Measurements from ENCODE around the gene RPH3AL. TPM values are rescaled to one million over a fixed set of nuclear protein-coding genes. Genes with fewer than 3 reads are reported as not detected.
"Not testable (repeated sequence)": the region's sequence is repeated elsewhere in the genome, so short reads cannot be mapped to it uniquely, and the experiment has no call there.

RPH3AL gene
- polyA plus RNA-seq, 4 donors: 3.1 to 24.7 (median 18.1) TPM

DNA sequence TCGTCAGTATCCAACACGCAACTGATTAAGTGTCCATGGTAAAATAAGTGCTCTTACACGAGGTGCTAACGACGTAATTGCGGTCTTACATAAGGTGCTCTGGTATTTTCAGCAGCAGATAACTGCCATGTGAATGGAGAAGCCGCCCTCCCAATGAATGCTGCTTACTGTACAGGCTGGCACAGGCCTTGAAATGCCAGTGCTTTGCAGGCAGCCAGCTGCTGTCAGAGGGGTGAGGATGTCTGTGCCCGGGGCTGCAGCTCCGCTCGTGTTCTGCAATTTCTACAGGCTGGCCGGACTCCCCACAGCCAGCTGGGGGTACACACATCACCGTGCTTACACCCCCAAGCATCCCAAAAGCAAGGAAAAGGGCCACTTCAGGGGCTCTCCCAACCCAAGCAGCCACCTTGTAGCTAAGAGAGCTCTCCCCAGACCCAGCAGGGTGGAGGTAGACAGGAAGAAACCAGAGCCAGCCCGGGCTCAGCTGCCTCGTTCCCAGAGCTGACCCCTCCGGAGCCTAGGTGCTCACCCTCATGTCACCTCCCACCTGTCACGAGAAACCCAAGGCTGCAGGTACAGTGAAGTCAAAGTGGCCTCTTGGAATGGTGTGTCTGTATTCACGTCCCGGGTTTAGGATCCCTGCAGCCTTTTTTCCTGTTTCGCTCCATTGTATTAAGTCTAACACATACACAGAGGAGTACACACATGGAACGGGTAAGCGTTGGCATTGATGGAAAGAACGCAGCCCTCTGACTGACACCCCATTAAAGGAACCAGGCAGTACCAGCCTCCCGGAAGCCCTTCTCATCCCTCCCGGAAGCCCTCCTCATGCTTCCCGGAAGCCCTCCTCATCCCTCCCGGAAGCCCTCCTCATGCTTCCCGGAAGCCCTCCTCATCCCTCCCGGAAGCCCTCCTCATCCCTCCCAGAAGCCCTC, 27.2 kb upstream of the RPH3AL start:
- no peak for DNase-seq (ENCODE audit: low read depth in 4 of 4, low spot score in 3 of 4)

DNA sequence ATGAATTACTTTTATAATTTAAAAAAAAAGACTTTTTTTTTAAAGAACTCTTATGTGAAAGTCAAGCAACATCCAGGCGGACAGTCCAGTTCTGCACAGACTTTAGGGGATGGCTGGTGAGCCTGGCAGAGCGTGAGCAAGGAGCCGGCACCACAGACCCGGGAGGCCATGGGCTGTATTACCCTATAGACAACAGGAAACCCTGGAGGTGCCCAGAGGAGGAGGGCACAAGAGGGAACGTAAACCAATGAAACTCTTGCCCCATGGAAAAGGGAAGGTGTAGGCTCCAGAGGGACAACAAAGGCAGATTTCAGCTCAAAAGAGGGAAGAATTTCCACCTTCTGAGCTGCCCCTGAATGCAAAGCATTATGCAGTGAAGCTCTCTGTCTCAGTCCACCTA, 25.5 kb upstream of the RPH3AL start:
- DNase-seq (ENCODE audit: low read depth in 4 of 4, low spot score in 3 of 4): no peak

DNA sequence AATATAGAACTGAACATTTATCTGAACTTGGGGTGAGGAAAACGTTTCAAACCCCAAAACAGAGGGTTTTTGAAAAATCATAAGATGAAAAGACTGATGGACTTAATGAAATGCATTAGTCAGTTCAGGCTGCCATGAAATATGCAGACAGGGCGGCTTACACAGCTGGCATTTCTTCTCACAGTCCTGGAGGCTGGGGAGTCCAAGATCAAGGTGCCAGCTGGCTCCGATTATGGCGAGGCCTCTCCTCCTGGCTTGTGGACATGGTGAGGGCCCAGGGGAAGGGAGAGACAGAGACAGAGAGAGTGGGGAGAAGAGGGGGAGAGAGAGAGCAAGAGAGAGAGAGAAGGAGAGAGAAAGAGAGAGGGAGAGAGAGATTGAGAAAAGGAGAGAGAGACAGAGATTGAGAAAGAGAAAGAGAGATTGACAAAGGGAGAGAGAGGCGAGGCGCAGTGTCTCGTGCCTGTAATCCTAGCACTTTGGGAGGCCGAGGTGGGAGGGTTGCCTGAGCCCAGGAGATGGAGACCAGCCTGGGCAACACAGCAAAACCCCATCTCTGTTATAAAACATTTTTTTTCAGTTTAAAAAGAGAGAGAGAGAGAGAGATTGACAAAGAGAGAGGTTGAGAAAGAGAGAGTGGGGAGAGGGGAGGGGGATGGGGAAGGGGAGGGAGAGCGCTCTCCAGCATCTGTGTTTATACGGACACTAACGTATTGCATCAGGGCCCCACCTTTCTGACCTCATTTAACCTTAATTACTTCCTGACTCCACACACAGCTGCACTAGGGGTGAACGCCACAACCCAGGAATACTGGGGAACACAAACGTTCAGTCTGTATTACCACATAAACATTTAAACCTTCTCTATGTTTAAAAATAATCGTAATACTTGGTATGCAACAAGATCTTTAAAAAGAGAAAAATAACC, 24.6 kb upstream of the RPH3AL start:
- no peak for DNase-seq (ENCODE audit: low read depth in 4 of 4, low spot score in 3 of 4)

DNA sequence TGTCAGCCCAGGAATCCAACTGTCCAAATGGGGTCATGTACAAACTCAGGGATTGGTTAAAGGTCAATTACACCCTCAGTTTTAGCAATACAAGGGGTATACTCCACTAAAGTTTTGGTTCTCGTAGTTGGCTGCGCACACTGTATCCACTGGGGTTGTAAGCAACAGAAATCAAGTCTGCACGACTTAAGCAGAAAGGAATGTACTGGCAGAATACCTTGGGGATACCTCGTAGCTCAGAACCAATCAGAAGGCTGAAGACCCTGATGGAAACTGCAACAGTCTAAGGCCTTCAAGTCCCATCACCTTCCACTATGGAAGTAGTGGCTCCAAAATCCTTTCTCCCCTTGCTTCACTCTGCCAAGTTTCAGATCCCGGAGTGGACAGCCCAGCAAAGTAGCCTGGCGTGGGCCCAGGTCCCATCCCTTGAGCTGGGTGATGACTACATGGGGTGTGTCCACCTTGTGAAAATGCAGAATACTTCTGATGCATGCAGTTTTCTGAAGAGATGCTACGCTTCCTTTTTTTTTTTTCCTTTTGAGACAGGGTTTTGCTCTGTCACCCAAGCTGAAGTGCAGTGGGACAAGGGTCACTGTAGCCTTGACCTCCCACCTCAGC, 21.1 kb upstream of the RPH3AL start:
- no peak for DNase-seq (ENCODE audit: low read depth in 4 of 4, low spot score in 3 of 4)

DNA sequence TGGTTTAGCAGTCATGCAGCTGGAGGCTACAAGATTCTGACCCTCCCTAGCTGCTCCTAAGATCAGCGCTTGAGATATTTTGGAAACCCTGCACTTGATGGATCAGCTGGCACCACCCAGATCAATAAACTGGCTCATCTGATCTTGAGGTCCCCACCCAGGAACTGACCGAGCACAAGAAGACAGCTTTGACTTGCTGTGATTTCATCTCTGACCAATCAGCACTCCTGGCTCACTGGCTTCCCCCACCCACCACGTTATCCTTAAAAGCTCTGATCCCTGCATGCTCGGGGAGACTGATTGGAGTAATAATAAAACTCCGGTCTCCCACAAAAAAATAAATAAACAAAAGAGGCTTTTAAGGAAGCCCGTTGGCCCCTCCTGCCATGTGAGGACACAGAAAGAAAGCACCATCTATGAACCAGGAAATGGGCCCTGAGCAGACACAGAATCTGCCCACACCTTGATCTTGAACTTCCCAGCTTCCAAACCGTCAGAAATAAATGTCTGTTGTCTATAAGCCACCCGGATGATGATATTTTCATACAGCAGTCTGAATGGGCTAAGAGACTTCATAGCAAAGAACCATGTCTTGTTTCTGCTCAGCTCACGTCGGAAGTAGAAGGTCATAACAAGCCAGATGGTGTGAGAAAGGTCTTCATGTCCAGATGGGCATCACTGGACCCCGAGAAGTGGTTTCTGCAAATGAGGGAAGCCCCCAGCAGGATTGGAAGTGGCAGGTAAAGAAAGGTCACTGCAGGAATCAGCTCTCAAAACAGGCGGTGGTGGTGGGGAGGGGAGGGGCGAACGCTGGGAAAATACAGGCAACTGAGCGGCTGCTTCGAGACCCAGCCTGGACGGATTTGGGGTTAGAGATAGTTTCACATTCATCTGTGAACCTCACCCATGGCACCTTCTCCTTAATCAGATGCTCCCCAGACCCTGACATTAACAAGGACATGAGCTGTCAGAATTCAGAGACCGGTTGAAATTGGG, 19.8 kb upstream of the RPH3AL start:
- no peak for DNase-seq (ENCODE audit: low read depth in 4 of 4, low spot score in 3 of 4)

DNA sequence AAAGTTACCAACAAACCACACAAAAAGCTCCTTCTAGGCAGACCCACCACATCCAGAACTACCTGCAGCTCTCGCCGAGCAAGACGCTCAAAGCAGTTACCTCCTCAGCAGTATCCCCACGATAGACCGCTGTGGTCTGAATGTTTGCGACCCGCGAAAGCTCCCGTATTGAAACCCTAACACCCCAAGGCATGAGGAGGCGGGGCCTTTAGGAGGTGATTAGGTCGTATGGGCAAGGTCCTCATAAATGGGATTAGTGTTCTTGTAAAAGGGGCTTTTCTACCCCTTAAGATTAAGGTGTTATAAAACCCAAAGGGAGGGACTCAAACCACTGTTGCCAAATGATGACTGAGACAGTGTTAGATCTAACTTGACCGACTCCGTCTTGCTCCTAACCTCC, 19.0 kb upstream of the RPH3AL start:
- no peak for DNase-seq (ENCODE audit: low read depth in 4 of 4, low spot score in 3 of 4)

DNA sequence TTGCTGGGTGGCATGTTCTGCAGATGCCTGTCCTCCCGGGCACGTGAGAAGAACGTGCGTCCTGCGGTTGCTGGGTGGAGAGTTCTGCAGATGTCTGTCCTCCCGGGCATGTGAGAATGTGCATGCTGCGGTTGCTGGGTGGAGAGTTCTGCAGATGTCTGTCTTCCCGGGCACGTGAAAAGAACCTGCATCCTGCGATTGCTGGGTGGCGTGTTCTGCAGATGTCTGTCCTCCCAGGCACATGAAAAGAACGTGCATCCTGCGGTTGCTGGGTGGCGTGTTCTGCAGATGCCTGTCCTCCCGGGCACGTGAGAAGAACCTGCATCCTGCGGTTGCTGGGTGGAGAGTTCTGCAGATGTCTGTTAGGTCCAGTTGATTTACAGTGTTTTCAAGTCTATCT, 15.0 kb upstream of the RPH3AL start:
- DNase-seq (ENCODE audit: low read depth in 4 of 4, low spot score in 3 of 4): not testable (repeated sequence)

DNA sequence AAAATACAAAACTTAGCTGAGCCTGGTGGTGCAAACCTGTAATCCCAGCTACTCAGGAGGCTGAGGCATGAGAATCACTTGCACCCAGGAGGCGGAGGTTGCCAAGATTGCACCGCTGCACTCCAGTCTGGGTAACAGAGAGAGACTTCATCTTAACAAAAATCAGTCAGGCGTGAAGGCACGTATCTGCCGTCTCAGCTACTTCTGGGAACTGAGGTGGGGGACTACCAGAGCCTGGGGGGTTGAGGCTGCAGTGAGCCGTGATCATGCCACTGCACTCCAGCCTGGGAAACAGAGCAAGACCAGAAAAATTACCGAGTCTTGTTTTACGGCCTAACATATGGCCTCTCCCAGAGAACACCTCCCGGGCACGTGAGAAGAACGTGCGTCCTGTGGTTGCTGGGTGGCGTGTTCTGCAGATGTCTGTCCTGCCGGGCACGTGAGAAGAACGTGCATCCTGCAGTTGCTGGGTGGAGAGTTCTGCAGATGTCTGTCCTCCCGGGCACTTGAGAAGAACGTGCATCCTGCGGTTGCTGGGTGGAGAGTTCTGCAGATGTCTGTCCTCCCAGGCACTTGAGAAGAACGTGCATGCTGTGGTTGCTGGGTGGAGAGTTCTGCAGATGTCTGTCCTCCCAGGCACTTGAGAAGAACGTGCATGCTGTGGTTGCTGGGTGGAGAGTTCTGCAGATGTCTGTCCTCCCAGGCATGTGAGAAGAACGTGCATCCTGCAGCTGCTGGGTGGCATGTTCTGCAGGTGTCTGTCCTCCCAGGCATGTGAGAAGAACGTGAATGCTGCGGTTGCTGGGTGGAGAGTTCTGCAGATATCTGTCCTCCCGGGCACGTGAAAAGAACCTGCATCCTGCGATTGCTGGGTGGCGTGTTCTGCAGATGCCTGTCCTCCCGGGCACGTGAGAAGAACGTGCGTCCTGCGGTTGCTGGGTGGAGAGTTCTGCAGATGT, 14.3 kb upstream of the RPH3AL start:
- DNase-seq (ENCODE audit: low read depth in 4 of 4, low spot score in 3 of 4): not testable (repeated sequence)

DNA sequence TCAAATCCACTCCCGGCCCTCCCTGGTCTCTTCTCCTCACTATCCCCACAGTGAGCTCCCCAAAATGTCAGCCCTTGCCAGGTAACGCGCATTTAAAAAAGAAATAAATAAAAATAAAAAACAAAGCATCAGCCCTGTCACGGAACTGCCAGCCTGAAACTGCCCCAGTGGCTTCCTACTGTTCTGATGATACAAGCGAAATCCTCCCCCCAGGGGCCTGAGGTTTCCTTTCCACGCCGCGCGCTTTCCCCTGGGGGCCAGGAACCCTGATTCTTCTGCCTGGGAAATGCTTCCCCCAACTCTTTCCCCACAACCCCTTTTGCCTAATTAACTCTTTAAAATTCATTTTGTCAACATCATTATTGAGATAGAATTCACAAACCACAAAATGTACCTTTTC, 12.2 kb upstream of the RPH3AL start:
- no peak for DNase-seq (ENCODE audit: low read depth in 4 of 4, low spot score in 3 of 4)

DNA sequence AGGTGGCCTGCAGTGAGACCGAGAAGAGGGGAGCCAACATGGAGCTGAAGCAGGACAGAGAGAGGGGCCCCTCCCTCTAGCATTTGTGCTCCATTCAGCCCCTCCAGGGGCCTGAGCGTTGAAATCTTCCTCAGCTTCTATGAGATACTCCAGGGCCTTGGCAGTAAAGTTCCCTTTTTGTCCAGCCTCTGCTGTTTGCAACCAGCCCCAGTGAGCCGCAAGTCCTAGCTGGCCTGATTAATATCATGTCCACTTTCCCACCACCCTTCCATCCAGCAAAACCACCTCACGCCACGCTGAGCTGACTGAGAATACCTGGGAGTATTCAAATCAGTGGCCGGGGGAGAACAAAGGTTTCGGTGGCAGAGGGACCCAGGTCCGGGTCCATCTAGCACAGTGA, 11.7 kb upstream of the RPH3AL start:
- DNase-seq (ENCODE audit: low read depth in 4 of 4, low spot score in 3 of 4): no peak

DNA sequence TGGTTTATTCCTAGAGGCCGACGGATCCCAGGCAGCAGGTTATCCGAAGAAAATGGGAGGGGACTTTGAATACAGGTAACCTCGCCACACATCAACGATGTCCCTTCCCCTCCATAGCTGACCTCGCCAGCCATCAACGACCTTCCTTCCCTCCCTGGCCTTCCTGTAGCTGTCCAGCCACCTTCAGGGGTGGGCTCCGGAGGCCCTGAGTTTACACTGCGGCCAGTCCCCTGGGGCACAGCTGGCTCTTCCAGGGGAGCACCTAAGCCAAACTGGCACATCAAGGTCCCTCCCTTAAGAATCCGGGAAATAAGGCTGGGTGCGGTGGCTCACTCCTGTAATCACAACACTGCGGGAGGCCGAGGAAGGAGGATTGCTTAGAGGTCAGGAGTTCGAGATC, 10.1 kb upstream of the RPH3AL start:
- no peak for DNase-seq (ENCODE audit: low read depth in 4 of 4, low spot score in 3 of 4)

DNA sequence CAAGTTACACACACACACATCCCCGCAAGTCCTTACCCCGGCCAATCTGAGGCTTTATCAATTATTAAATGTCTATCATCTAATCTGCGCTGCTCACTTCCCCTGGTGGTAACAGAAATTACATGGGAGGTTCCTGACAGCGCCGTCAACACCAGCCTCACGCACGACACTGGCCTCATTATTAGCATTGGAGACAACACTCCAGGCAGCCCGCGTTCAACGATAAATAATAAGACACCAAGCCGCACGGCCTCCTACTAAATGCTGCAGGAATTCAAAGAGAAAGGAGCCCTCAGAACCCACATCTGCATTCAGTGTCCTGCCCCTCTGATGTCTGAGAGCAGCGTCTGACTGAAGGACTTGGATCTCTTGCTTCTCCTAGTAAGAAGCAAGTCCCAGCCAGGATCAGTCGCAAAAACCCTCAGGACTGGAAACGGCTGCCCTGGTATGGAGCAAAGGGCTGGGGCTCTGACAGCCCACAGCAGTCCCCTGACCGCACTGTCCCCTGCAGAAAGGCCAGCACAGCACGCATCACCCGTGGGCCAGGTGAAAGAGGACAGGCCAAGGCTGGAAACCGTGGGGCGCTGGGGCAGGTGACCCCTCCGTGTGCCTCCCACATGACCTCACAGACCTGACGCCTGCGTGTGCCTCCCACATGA, 7.6 kb upstream of the RPH3AL start:
- no peak for DNase-seq (ENCODE audit: low read depth in 4 of 4, low spot score in 3 of 4)

DNA sequence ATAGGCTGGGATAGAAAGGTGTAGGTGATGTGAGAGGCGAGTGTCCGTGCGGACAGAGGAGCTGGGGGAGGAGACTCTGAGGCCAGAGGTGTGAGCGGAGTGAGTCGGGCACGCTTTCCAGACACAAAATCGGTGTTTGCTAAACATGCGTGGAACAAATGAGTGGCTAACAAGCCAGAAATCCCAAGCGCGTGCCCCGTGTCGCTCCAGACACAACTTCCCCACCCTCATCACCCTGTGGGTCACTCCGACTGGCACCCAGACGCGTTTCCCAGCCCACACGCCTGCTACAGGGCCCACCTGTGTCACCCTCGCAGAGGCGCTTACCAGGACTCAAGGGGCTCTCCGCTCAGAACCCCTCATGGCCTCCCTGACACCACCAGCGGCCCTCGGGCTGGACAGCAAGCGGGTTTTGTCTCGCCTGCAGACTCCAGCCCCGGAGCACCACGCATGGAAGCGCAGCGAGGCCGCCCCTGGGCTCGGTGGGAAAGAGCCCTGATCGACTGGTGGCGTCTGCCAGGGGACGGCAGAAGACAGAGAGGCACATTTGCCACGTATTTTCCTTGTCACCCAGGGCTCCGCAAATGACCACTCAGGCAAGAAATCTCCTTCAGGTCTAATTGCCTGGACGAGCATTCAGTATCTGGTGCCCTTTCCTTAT, 6.0 kb upstream of the RPH3AL start:
- DNase-seq (ENCODE audit: low read depth in 4 of 4, low spot score in 3 of 4): no peak

DNA sequence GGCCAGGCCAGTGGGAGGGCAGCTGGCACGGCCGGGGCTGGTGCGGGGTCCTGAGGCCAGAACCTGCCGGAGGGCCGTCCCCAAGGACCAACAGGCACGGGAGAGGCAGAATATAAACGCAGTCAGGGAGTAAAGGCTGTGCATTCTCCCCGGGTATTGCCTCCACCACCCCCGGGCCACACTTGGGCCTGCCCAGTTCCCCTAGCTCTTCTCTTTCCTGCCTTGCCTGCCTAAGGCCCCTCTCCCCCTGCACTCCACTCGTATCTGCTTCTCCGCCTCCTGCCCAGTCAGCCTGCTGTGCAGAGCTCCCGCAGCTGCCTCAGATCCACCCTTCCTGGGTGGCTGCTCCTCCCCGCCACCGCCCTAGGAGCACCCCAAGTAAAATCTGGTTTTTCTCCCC, 5.0 kb upstream of the RPH3AL start:
- no peak for DNase-seq (ENCODE audit: low read depth in 4 of 4, low spot score in 3 of 4)

DNA sequence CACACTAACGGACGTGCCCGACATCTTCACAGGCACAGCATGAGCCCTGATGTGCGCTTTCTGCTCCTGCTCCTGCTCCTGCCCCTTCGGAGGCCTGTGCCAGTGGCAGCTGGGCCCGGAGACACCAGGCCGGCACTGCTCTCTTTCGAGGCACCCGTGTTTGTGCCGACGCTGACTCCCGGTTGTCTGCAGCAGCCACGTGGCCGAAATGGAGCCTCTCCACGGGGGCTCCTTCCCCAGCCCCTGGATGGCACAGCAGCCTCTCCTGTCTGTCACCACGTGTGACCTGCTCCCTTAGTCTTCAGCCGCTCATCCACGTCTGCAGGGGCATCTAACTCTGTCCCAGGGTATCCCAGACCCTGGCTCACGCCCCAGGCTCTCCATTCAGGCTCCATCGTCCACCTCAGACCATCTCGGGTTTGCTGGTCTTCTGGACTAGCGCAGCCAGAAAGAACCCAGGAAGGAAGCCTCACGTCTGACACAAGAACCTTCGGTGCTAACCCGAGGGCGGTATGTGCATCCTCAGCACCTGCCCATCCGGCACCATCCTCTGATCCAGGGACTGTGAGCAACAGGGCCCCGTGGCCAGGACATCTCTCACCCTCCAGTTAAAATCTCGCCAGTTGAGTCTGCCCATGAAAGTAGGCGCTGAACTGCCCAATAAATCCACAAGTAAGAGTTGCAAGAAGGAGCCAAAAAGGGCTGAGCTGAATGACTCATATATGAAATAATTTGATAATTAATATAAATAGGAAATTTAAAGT, 4.2 kb upstream of the RPH3AL start:
- DNase-seq (ENCODE audit: low read depth in 4 of 4, low spot score in 3 of 4): no peak

DNA sequence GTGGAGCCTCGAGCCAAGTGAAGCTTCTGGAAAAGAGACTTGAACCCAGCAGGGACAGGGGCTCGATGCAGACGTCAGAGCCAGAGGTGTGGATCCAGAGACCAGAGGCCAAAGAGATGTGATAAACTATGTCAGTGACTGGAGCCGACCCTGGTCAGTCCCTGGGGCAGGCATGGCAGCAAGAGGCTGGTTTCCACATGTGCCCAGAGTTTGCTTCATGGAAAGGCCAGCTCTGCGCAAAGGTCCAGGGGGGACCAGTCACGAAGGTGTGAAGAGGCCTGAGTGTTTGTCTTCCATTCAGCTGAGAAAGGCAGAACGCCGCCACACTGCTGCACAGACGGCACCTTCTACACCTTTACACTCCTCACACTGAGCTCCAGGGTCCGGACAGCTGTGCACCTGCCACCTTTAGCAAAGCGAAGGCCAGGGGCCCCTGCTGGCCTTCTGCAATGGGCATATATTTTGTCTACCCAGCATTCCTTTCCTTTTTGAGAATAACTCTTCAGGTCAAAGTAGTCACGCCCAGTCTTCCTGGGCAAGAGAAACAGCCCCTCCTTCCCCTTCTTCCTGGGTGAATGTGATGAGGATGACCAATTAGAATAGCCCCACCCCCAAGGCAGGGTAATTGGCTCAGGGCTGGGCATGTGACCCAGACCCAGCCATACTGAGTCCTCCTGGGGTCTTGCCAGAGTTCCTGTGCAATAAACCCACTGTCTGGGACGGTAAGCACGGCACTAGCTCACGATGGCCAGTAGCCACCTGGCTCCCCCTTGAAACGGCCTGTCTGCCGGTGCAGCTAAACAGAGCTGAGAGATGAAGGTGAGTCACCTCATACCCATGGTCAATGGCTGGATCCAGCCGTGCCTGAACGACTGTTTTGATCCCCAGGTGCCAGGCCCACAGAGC, 2.3 kb upstream of the RPH3AL start:
- no peak for DNase-seq (ENCODE audit: low read depth in 4 of 4, low spot score in 3 of 4)

Measured in left renal pelvis (tissue), 4 donors.